Skeletal muscle satellite cell (primary cell): ENCODE measurements around the gene B3GAT1.
"Not testable (repeated sequence)": the region's sequence is repeated elsewhere in the genome, so short reads cannot be mapped to it uniquely, and the experiment has no call there.

Experiments
- H3K27me3 ChIP-seq: 2 replicates; pipeline ENCODE4 v1.7.0; 2013; ENCODE audit warnings: low read length; ENCODE audit not compliant: control insufficient read depth, insufficient read depth
- H3K36me3 ChIP-seq: 2 replicates; pipeline ENCODE4 v1.7.0; 2013; ENCODE audit warnings: mild to moderate bottlenecking, control low read depth, low read length; ENCODE audit not compliant: insufficient read depth
- H3K4me1 ChIP-seq: 2 replicates; pipeline ENCODE4 v1.7.0; 2013; ENCODE audit warnings: low read length; ENCODE audit not compliant: control insufficient read depth, insufficient read depth
- H3K4me2 ChIP-seq: 2 replicates; pipeline ENCODE4 v1.7.0; 2013; ENCODE audit warnings: mild to moderate bottlenecking, low read length
- H3K4me3 ChIP-seq: 2 replicates; pipeline ENCODE4 v1.7.0; 2013; ENCODE audit warnings: low read length
- H3K9ac ChIP-seq: 2 replicates; pipeline ENCODE4 v1.7.0; 2013; ENCODE audit warnings: mild to moderate bottlenecking, low read depth, low read length, moderate library complexity
- H3K9me3 ChIP-seq: replicated peaks from 2 replicates; pipeline ENCODE4 v1.7.0; 2013; ENCODE audit warnings: mild to moderate bottlenecking, control low read depth, low read length

B3GAT1 gene

DNA sequence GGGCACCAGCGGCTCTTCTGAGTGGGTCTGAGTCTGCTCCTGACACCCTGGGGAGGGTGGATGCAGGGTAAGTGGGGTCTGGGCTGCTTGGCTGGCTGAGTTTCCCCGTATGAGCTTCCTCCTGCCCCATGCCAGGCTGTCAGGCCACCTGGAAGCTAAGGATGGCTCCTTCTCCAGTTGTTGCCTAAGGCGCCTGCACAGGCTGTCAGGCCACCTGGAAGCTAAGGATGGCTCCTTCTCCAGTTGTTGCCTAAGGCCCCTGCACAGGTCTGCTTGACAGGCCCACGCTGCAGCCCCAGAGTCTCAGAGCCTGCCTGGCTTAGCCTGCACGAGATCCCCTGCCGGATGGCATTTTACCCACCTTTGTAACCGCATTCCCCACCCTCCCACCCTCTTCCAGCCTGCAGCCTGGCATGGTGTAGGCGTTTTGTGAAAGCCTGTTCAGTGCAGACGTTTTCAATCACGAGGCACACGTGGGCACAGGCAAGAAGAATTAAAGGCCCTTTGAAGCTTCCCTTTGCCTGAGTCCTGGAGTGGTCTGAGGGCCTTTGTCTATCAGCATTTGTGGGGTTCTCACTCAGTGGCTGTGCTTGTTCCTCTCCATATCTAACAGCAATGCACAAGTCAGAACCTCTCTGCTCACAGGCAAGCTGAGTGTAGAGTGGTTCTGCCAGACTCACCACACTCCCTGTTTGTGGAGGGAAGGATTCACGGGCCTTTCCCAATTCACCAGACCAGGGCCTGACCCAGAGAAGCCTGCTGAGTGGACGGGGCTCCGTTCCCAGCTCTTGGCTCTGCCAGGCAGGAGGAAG is 40.2 kb upstream of the B3GAT1 start:
- peaks cover 23% of the 10 kb centered on the region for H3K9me3 ChIP-seq
- no peaks in the 10 kb centered on the region for H3K36me3 ChIP-seq
- H3K4me1 ChIP-seq = no peaks in the 10 kb centered on the region

DNA sequence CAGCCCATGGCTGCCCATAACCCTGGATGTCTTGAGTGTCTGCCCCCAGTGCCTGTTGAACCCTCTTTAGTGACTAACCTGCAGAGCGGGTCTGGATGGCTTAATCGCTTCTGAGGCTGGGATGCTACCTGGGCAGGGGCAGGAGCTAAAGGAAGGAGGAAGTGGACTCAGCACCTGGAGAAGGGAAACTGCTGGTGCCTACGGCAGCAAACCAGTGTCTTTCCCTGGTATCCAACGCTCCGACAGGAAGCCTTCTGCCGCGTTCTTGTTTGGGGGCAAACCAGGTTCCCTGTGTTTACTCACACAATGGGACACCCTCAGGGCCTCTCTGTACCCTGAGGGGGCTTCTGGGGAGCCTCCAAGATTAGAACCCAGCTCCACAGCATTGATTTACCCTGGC is 38.1 kb upstream of the B3GAT1 start:
- no peaks in the 10 kb centered on the region for H3K4me1 ChIP-seq
- H3K9me3 ChIP-seq = peaks cover 19% of the 10 kb centered on the region

More for the DNA sequence above, 40.2 kb upstream of the B3GAT1 start:
- Histone ChIP-seq H3K4me2 (no peak overlapping the region), H3K27me3 (no peaks in the 10 kb centered on the region), H3K9ac (no peak overlapping the region), H3K4me3 (no peak overlapping the region)

DNA sequence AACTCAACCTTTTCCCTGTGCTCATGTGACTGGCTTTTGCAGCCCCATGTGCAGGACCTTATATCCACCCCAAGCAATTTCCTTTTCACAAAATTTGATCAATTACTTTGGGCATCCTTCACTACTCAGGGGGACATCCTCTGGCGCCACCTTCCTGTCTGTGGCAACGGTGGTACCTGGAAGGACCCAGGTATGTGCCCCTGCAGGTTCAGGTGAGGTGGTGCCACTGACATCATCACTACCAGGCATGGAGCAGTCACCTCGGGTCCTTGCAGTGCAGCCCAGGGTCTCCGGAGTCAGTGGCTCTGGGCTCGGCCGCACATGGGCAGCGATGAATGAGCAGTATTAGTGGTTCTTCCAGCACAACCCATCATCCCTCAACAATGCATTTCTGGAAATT is 37.7 kb upstream of the B3GAT1 start:
- no peaks in the 10 kb centered on the region for H3K4me1 ChIP-seq
- H3K36me3 ChIP-seq = no peaks in the 10 kb centered on the region
- H3K9ac ChIP-seq = no peak overlapping the region
- H3K9me3 ChIP-seq = peaks cover 14% of the 10 kb centered on the region
- no peak overlapping the region for H3K4me2 ChIP-seq
- no peak overlapping the region for H3K4me3 ChIP-seq
- no peaks in the 10 kb centered on the region for H3K27me3 ChIP-seq

More for the DNA sequence above, 38.1 kb upstream of the B3GAT1 start:
- no peak overlapping the region for H3K4me3 ChIP-seq
- H3K9ac ChIP-seq = no peak overlapping the region
- no peak overlapping the region for H3K4me2 ChIP-seq
- H3K27me3 ChIP-seq = no peaks in the 10 kb centered on the region
- no peaks in the 10 kb centered on the region for H3K36me3 ChIP-seq

DNA sequence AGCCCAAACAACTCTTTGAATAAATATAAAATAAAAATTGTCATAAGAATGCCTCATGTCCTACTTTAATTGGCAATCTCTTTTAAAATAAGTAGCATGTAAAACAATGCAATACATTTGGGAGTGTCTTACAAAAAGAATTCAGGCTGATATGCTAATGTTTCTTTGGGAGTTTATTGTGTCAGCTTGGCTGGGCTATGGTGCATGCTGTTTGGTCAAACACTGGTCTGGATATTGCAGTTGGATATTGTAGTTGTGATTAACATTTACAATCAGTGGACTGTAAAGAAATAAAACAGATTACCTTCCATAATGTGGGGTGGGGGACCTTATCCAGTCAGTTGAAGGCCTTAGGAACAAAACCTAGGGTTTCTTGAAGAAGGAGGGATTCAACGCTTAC is 37.0 kb upstream of the B3GAT1 start:
- Histone ChIP-seq H3K9ac (no peak overlapping the region), H3K4me3 (no peak overlapping the region), H3K36me3 (no peaks in the 10 kb centered on the region), H3K4me2 (no peak overlapping the region), H3K4me1 (no peaks in the 10 kb centered on the region), H3K27me3 (no peaks in the 10 kb centered on the region), H3K9me3 (peaks cover 9% of the 10 kb centered on the region)

DNA sequence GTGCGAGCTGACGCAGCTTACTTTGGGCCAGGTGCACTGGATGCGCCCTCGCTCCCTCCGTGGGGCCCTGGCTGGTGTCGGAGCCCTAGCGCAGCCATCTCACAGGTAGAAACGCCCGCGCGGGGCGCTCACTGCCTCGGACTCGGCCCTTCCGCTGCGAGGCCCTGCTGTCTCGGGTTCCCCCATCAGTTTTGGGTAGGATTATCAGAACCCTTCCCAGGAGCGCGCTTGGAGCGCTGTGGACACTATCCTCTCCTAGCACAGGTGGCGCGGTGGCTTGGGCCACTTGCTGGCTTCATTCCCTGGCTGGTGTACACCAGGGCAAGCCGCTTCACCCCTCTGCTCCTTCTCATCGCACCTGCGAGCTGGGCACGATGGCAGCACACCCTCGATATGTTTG is 35.7 kb upstream of the B3GAT1 start:
- peaks cover 8% of the 10 kb centered on the region for H3K9me3 ChIP-seq
- H3K9ac ChIP-seq = no peak overlapping the region
- H3K4me1 ChIP-seq = no peaks in the 10 kb centered on the region
- no peak overlapping the region for H3K4me3 ChIP-seq
- H3K36me3 ChIP-seq = no peaks in the 10 kb centered on the region
- no peak overlapping the region for H3K4me2 ChIP-seq
- H3K27me3 ChIP-seq = no peaks in the 10 kb centered on the region

DNA sequence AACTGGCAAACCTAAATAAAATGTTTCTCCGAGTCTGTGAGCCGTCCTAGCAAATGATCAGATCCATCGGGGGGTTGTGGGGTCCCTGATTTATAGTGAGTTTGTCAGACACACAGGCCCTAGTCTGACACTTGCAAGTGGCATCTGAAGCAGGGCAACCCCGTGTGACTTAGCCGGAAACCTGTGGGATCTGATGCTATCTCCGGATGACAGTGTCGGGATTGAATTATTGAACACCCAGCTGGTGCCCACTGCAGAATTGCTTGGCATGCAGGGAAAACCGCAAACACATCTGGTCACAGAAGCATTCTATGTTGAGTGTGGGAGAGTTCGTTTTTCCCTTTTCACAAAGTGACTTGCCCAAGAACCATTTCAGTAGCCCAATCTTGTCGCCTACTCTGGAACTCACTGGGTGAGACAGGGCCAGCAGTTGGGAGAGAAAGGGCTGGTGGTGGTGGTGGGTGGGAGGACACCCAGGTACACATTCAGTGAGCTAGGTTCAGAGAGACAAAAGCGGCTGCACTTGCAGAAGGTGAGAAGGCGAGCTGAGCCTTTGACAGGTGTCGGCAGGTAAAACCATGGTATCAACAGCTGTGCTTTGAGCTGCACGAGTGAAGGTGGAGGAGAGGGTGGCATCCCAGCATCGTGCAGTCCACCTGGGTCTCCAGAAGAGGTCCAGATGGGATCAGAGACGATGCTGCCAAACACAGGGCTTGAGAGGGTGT is 33.7 kb upstream of the B3GAT1 start:
- Histone ChIP-seq H3K9me3 (peaks cover 11% of the 10 kb centered on the region), H3K36me3 (no peaks in the 10 kb centered on the region), H3K4me2 (no peak overlapping the region), H3K9ac (no peak overlapping the region), H3K4me3 (no peak overlapping the region), H3K27me3 (no peaks in the 10 kb centered on the region), H3K4me1 (no peaks in the 10 kb centered on the region)

DNA sequence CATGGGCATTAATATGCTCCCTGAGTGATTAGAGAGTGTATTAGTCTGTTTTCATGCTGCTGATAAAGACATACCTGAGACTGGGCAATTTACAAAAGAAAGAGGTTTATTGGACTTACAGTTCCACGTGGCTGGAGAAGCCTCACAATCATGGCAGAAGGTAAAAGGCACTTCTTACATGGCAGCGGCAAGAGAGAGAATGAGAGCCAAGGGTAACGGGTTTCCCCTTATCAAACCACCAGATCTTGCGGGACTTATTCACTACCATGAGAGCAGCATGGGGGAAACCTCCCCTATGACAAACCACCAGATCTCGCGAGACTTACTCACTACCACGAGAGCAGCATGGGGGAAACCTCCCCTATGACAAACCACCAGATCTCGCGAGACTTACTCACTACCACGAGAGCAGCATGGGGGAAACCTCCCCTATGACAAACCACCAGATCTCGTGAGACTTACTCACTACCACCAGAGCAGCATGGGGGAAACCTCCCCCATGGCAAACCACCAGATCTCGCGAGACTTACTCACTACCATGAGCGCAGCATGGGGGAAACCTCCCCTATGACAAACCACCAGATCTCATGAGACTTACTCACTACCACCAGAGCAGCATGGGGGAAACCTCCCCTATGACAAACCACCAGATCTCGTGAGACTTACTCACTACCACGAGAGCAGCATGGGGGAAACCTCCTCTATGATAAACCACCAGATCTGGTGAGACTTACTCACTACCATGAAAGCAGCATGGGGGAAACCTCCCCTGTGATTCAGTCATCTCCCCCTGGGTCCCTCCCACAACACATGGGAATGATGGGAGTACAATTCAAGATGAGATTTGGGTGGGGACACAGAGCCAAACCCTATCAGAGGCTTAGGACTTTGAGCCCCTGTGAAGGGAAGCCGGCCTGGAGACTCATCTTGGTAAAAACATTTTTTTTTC is 32.4 kb upstream of the B3GAT1 start:
- H3K4me1 ChIP-seq, H3K4me3 ChIP-seq, H3K4me2 ChIP-seq, H3K36me3 ChIP-seq, H3K9ac ChIP-seq, H3K27me3 ChIP-seq: not testable (repeated sequence)
- peaks cover 11% of the 10 kb centered on the region for H3K9me3 ChIP-seq

DNA sequence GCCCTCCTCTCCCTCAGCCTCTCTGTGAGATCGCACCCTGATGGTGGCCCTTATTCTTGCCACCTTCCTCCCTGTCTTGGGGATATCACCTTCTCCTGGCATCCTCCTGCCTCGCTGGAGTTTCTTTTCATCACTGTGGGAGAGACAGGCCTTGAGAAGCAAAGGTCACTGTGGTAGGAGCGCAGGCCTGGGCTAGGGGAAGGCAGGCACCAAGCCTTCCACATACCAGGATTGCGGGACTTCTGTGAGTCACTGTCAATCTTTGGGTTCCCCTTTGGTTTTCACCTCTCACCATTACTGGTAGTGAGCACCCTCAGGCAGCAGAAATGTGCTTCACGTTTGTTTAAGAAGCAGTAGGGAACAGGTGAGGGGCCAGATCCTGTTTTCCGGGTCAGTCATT is 31.2 kb upstream of the B3GAT1 start:
- peaks cover 11% of the 10 kb centered on the region for H3K9me3 ChIP-seq
- no peaks in the 10 kb centered on the region for H3K4me1 ChIP-seq
- no peak overlapping the region for H3K4me2 ChIP-seq

DNA sequence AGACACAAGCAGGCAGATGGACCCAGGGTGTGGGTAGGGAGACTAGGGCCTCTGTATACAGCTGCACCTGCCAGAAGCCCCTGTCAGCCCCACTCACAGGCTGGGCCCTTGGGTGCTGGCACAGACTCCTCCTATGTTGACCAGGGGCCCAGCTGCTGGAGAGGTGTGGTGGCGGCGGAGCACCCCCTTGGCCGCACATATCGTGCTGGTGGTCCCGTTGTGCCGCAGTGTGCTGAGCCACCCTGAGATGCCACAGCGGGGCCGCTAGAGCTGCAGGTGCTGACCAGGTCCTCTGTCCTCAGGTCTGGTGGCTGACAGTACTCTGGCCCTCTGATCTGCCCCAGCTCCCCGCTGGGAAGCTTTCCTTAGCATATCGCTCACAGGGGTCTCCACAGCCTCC is 30.2 kb upstream of the B3GAT1 start:
- H3K9ac ChIP-seq = no peak overlapping the region
- H3K36me3 ChIP-seq = no peaks in the 10 kb centered on the region
- H3K4me3 ChIP-seq = no peak overlapping the region
- H3K27me3 ChIP-seq = no peaks in the 10 kb centered on the region
- no peak overlapping the region for H3K4me2 ChIP-seq
- peaks cover 11% of the 10 kb centered on the region for H3K9me3 ChIP-seq
- H3K4me1 ChIP-seq = no peaks in the 10 kb centered on the region

More for the DNA sequence above, 31.2 kb upstream of the B3GAT1 start:
- Histone ChIP-seq H3K9ac (no peak overlapping the region), H3K27me3 (no peaks in the 10 kb centered on the region), H3K4me3 (no peak overlapping the region), H3K36me3 (no peaks in the 10 kb centered on the region)

DNA sequence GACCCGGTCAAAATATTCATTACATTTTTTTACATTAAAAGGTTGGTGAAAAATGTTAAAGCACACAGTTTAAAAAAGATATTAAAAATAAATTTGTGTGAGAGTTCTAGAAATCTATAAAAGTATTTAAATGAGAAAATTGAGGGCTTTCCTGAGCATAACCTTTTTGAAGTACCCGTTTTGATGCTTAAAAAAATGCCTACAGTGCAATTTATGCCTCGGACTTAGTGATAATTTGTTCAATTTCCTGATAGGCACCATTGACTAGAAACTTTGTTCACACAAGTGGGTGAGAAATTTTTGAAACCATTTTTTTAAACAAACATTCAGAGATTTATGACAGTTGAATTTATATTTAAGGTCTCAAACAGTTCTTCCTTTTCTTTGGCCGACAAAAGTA is 29.7 kb upstream of the B3GAT1 start:
- no peaks in the 10 kb centered on the region for H3K36me3 ChIP-seq
- no peaks in the 10 kb centered on the region for H3K27me3 ChIP-seq
- no peaks in the 10 kb centered on the region for H3K4me1 ChIP-seq
- no peak overlapping the region for H3K4me3 ChIP-seq
- no peak overlapping the region for H3K9ac ChIP-seq
- H3K4me2 ChIP-seq = no peak overlapping the region
- H3K9me3 ChIP-seq = peaks cover 11% of the 10 kb centered on the region

DNA sequence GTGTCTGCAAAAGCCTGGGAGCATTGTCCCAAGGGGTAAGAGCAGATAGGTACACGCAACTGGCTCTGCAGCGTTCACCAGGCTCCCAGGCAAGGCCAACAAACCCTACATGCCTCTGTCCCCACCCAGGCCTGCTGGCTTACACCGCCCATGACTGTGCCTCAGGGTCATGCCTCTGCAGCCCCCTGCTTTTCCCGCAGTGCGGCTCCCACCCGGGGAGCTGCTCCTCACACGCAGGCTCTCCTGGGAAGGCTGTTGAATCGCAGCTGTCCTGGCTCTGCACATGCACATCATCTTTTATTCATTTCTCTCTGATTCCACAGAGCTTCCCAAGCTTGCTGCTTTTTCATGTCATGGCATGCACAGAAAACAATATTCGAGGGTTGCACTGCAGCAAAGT is 29.2 kb upstream of the B3GAT1 start:
- Histone ChIP-seq H3K9me3 (peaks cover 14% of the 10 kb centered on the region), H3K4me3 (no peak overlapping the region), H3K9ac (no peak overlapping the region), H3K4me2 (no peak overlapping the region), H3K27me3 (no peaks in the 10 kb centered on the region), H3K4me1 (no peaks in the 10 kb centered on the region), H3K36me3 (no peaks in the 10 kb centered on the region)
